IPS-11a (cell line): ENCODE results near the gene CTTNBP2NL.
"Not testable (repeated sequence)": the region's sequence is repeated elsewhere in the genome, so short reads cannot be mapped to it uniquely, and the experiment has no call there.

Experiments used
- H3K4me3 ChIP-seq: one replicate; pipeline ENCODE4 v1.5.1; 2013; ENCODE audit warnings: low read depth, low read length, control low read depth

CTTNBP2NL gene

GRCh38 chr1:112460615-112461014, 64.6 kb downstream of the CTTNBP2NL start:
- no peak overlapping the region for H3K4me3 ChIP-seq

GRCh38 chr1:112461200-112461871, 65.3 kb downstream of the CTTNBP2NL start:
- no peak overlapping the region for H3K4me3 ChIP-seq

GRCh38 chr1:112462953-112463279, 66.9 kb downstream of the CTTNBP2NL start:
- no peak overlapping the region for H3K4me3 ChIP-seq

GRCh38 chr1:112464501-112464900, 68.5 kb downstream of the CTTNBP2NL start:
- no peak overlapping the region for H3K4me3 ChIP-seq

- H3K4me3 ChIP-seq = no peak overlapping the region
Measured at GRCh38 chr1:112465122-112465521, 69.1 kb downstream of the CTTNBP2NL start.

- H3K4me3 ChIP-seq = no peak overlapping the region
Measured at GRCh38 chr1:112466078-112466660, 70.2 kb downstream of the CTTNBP2NL start.

GRCh38 chr1:112470324-112470723, 74.3 kb downstream of the CTTNBP2NL start:
- not testable (repeated sequence) for H3K4me3 ChIP-seq

- no peak overlapping the region for H3K4me3 ChIP-seq
Measured at GRCh38 chr1:112470966-112471365, 75.0 kb downstream of the CTTNBP2NL start.

- H3K4me3 ChIP-seq = no peak overlapping the region
Measured at GRCh38 chr1:112472142-112472541, 76.1 kb downstream of the CTTNBP2NL start.

GRCh38 chr1:112477550-112477949, 81.5 kb downstream of the CTTNBP2NL start:
- H3K4me3 ChIP-seq = no peak overlapping the region

- no peak overlapping the region for H3K4me3 ChIP-seq
Measured at GRCh38 chr1:112478314-112478713, 82.3 kb downstream of the CTTNBP2NL start.

GRCh38 chr1:112486063-112486462, 90.0 kb downstream of the CTTNBP2NL start:
- H3K4me3 ChIP-seq = not testable (repeated sequence)

- H3K4me3 ChIP-seq = not testable (repeated sequence)
Measured at GRCh38 chr1:112487686-112488085, 91.7 kb downstream of the CTTNBP2NL start.

GRCh38 chr1:112488141-112488540, 92.1 kb downstream of the CTTNBP2NL start:
- H3K4me3 ChIP-seq = no peak overlapping the region

GRCh38 chr1:112492076-112492475, 96.1 kb downstream of the CTTNBP2NL start:
- no peak overlapping the region for H3K4me3 ChIP-seq

GRCh38 chr1:112493351-112493750, 97.3 kb downstream of the CTTNBP2NL start:
- H3K4me3 ChIP-seq = no peak overlapping the region

GRCh38 chr1:112496290-112496689, 100.3 kb downstream of the CTTNBP2NL start:
- H3K4me3 ChIP-seq = no peak overlapping the region

GRCh38 chr1:112501810-112502641, 106.0 kb downstream of the CTTNBP2NL start:
- peak overlapping the region; percentile 18 for H3K4me3 ChIP-seq

- no peak overlapping the region for H3K4me3 ChIP-seq
Measured at GRCh38 chr1:112502826-112503225, 106.8 kb downstream of the CTTNBP2NL start.

GRCh38 chr1:112504001-112504660, 108.1 kb downstream of the CTTNBP2NL start:
- H3K4me3 ChIP-seq = no peak overlapping the region

- H3K4me3 ChIP-seq = no peak overlapping the region
Measured at GRCh38 chr1:112504661-112505399, 108.8 kb downstream of the CTTNBP2NL start.
